Skeletal muscle tissue (tissue), 4 donors: ENCODE results near the gene ZYG11B. TPM values are rescaled to one million over a fixed set of nuclear protein-coding genes. Genes with fewer than 3 reads are reported as not detected.
"Not testable (repeated sequence)": the region's sequence is repeated elsewhere in the genome, so short reads cannot be mapped to it uniquely, and the experiment has no call there.

ENCODE experiments used
- H3K27ac ChIP-seq: one replicate; pipeline ENCODE4 v1.7.0; 2013; ENCODE audit warnings: mild to moderate bottlenecking, low read depth, low read length, inconsistent platforms
- H3K27me3 ChIP-seq, 3 donors: one replicate each; pipeline ENCODE4 v1.7.0; 2013; ENCODE audit warnings: low read length in 3 of 3; ENCODE audit not compliant: control insufficient read depth in 3 of 3, insufficient read depth in 3 of 3
- H3K36me3 ChIP-seq, 3 donors: one replicate each; pipeline ENCODE4 v1.7.0; 2013; ENCODE audit warnings: low read length in 3 of 3; ENCODE audit not compliant: control insufficient read depth in 3 of 3, insufficient read depth in 3 of 3
- H3K4me1 ChIP-seq, 3 donors: one replicate each; pipeline ENCODE4 v1.7.0; 2013; ENCODE audit warnings: low read length in 3 of 3, mild to moderate bottlenecking in 3 of 3; ENCODE audit not compliant: control insufficient read depth in 3 of 3, insufficient read depth in 3 of 3
- H3K4me3 ChIP-seq, 3 donors: one replicate each; pipeline ENCODE4 v1.7.0; 2013; ENCODE audit warnings: low read length in 3 of 3
- H3K9ac ChIP-seq, 3 donors: one replicate each; pipeline ENCODE4 v1.7.0; 2013; ENCODE audit warnings: low read length in 3 of 3, mild to moderate bottlenecking in 3 of 3, moderate library complexity in 2 of 3, low read depth in 1 of 3
- H3K9me3 ChIP-seq, 3 donors: one replicate each; pipeline ENCODE4 v1.7.0; 2013; ENCODE audit warnings: low read length in 3 of 3; ENCODE audit not compliant: control insufficient read depth in 3 of 3
- total RNA-seq: library from RNA; depleted of rRNA; stranded (reverse); fragments of >200 nt; gene quantifications from one replicate; pipeline ENCODE4 v1.2.3, GENCODE V29; 2014
- donor health status: Osteomylitis.

Gene ZYG11B
- total RNA-seq, 1 donor from 2014 or later, result 51.7 TPM

GRCh38 chr1:52750139-52750538 lies 23.9 kb downstream of the ZYG11B start:
- H3K36me3 ChIP-seq, H3K9ac ChIP-seq, H3K27ac ChIP-seq, H3K9me3 ChIP-seq, H3K27me3 ChIP-seq, H3K4me3 ChIP-seq: not testable (repeated sequence)
- peaks cover 16 to 30% (median 17%) of the 10 kb centered on the region in 3 donors for H3K4me1 ChIP-seq

GRCh38 chr1:52751589-52752483 lies 25.6 kb downstream of the ZYG11B start:
- peaks cover 16 to 28% (median 16%) of the 10 kb centered on the region in 3 donors for H3K4me1 ChIP-seq
- H3K4me3 ChIP-seq, result no peak overlapping the region
- H3K9me3 ChIP-seq, result no peaks in the 10 kb centered on the region
- H3K9ac ChIP-seq, result peak overlapping the region in 1 of 3 donors; percentile 10
- no peaks in the 10 kb centered on the region for H3K27me3 ChIP-seq
- no peaks in the 10 kb centered on the region for H3K36me3 ChIP-seq
- H3K27ac ChIP-seq, result no peak overlapping the region

GRCh38 chr1:52752484-52752826 lies 26.2 kb downstream of the ZYG11B start:
- Histone ChIP-seq H3K27me3 (no peaks in the 10 kb centered on the region), H3K27ac (no peak overlapping the region), H3K4me1 (peaks cover 10 to 23% (median 13%) of the 10 kb centered on the region in 3 donors), H3K9ac (no peak overlapping the region), H3K9me3 (no peaks in the 10 kb centered on the region), H3K36me3 (peaks cover 0 to 5% (median 2%) of the 10 kb centered on the region in 3 donors), H3K4me3 (no peak overlapping the region)

- Histone ChIP-seq H3K9ac (no peak overlapping the region), H3K4me1 (peaks cover 8 to 21% (median 10%) of the 10 kb centered on the region in 3 donors), H3K27me3 (no peaks in the 10 kb centered on the region), H3K27ac (no peak overlapping the region), H3K4me3 (no peak overlapping the region), H3K36me3 (peaks cover 0 to 6% (median 2%) of the 10 kb centered on the region in 3 donors), H3K9me3 (no peaks in the 10 kb centered on the region)
These were observed 26.9 kb downstream of the ZYG11B start for GRCh38 chr1:52753169-52753568.

GRCh38 chr1:52756020-52756419 lies 29.8 kb downstream of the ZYG11B start:
- Histone ChIP-seq H3K4me1 (peaks cover 7 to 16% (median 8%) of the 10 kb centered on the region in 3 donors), H3K4me3 (no peak overlapping the region), H3K36me3 (peaks cover 2 to 6% (median 4%) of the 10 kb centered on the region in 3 donors), H3K27ac (no peak overlapping the region), H3K9me3 (no peaks in the 10 kb centered on the region), H3K9ac (no peak overlapping the region), H3K27me3 (no peaks in the 10 kb centered on the region)

- Histone ChIP-seq H3K27me3 (no peaks in the 10 kb centered on the region), H3K9me3 (no peaks in the 10 kb centered on the region), H3K36me3 (peaks cover 2 to 6% (median 4%) of the 10 kb centered on the region in 3 donors), H3K4me1 (peaks cover 0 to 3% (median 3%) of the 10 kb centered on the region in 3 donors), H3K4me3 (no peak overlapping the region), H3K9ac (no peak overlapping the region), H3K27ac (no peak overlapping the region)
These were observed 33.7 kb downstream of the ZYG11B start for GRCh38 chr1:52759908-52760307.

- Histone ChIP-seq H3K4me1 (peaks cover 17 to 26% (median 19%) of the 10 kb centered on the region in 3 donors), H3K36me3 (peaks cover 0 to 8% (median 4%) of the 10 kb centered on the region in 3 donors), H3K27me3 (no peaks in the 10 kb centered on the region), H3K27ac (no peak overlapping the region), H3K4me3 (no peak overlapping the region), H3K9me3 (no peaks in the 10 kb centered on the region), H3K9ac (no peak overlapping the region)
These were observed 41.5 kb downstream of the ZYG11B start for GRCh38 chr1:52767596-52768280.

- Histone ChIP-seq H3K9me3 (no peaks in the 10 kb centered on the region), H3K36me3 (peaks cover 2 to 11% (median 4%) of the 10 kb centered on the region in 3 donors), H3K9ac (no peak overlapping the region), H3K4me3 (no peak overlapping the region), H3K4me1 (peaks cover 17 to 26% (median 19%) of the 10 kb centered on the region in 3 donors), H3K27me3 (no peaks in the 10 kb centered on the region), H3K27ac (peak overlapping the region; percentile 39)
These were observed 43.2 kb downstream of the ZYG11B start for GRCh38 chr1:52769346-52770033.

GRCh38 chr1:52771384-52771783 lies 45.1 kb downstream of the ZYG11B start:
- no peak overlapping the region for H3K4me3 ChIP-seq
- no peak overlapping the region for H3K9ac ChIP-seq
- peaks cover 2 to 11% (median 4%) of the 10 kb centered on the region in 3 donors for H3K36me3 ChIP-seq
- H3K27me3 ChIP-seq, result no peaks in the 10 kb centered on the region
- H3K4me1 ChIP-seq, result peaks cover 17 to 26% (median 19%) of the 10 kb centered on the region in 3 donors
- H3K9me3 ChIP-seq, result no peaks in the 10 kb centered on the region
- peak overlapping the region; percentile 56 for H3K27ac ChIP-seq
